Ovary (tissue), 3 donors: Measurements from ENCODE around the gene VASH1.

Experiments
- POLR2A ChIP-seq: fragments of 450-650 bp; IDR thresholded peaks from one replicate; pipeline ENCODE4 v1.6.1; 2017; ENCODE audit warnings: antibody characterized with exemption, mild to moderate bottlenecking, moderate library complexity
- TF ChIP-seq, protein P1 (sequence below), 3 donors: fragments of 450-650 bp in 2 of 3; fragments of 200-600 bp in 1 of 3; IDR thresholded peaks; one replicate each; pipeline versions ENCODE4 v1.5.1 to v1.8.0; 2016 to 2022; ENCODE audit warnings: antibody characterized with exemption in 3 of 3, mild to moderate bottlenecking in 1 of 3
- donor health status: DM: no; HTN: no; CAD: no.

DNA sequence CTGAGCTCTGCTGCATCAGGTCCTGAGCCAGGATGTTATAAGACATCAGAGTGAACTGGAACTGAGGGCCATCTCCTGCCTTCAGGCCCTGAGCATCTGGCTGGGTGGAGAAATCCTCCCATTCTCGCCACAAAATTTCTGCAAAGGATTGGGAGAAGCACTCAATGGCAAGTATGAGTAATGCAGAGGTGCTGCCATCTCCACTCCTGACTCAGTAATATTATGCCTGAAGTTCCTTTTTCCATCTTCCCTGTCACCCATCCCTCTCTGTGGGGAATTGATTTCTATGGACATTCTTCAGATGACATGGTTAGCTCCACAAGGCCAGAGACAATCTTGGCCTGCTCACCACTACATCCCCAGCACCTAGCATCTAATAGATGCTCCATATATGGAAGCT, 46.7 kb downstream of the VASH1 start:
- TF ChIP-seq, protein P1, sequence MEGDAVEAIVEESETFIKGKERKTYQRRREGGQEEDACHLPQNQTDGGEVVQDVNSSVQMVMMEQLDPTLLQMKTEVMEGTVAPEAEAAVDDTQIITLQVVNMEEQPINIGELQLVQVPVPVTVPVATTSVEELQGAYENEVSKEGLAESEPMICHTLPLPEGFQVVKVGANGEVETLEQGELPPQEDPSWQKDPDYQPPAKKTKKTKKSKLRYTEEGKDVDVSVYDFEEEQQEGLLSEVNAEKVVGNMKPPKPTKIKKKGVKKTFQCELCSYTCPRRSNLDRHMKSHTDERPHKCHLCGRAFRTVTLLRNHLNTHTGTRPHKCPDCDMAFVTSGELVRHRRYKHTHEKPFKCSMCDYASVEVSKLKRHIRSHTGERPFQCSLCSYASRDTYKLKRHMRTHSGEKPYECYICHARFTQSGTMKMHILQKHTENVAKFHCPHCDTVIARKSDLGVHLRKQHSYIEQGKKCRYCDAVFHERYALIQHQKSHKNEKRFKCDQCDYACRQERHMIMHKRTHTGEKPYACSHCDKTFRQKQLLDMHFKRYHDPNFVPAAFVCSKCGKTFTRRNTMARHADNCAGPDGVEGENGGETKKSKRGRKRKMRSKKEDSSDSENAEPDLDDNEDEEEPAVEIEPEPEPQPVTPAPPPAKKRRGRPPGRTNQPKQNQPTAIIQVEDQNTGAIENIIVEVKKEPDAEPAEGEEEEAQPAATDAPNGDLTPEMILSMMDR (IDR thresholded peaks at IDR 0.05) = no peak
- TF ChIP-seq POLR2A = no peak
